AG09309 (cell line): ENCODE results near the gene KLF17.

ENCODE experiments used
- DNase-seq: peaks from one replicate; pipeline ENCODE4 v3.0.0-alpha.2; 2010; ENCODE audit warnings: low read depth
- H3K4me3 ChIP-seq: 2 replicates; pipeline ENCODE4 v1.5.1; 2011; ENCODE audit warnings: mild to moderate bottlenecking, low read depth, low read length, moderate library complexity; ENCODE audit not compliant: control insufficient read depth
- CTCF ChIP-seq: IDR thresholded peaks from 2 replicates; pipeline ENCODE4 v1.5.1; 2011; ENCODE audit warnings: mild to moderate bottlenecking, low read depth, low read length, inconsistent platforms; ENCODE audit not compliant: insufficient read depth, control insufficient read depth; ENCODE audit errors: missing control alignments

The KLF17 gene

GRCh38 chr1:44077421-44077820 is 41.2 kb upstream of the KLF17 start:
- H3K4me3 ChIP-seq = no peak overlapping the region

GRCh38 chr1:44078104-44078503 is 40.5 kb upstream of the KLF17 start:
- no peak overlapping the region for H3K4me3 ChIP-seq
- no peak for DNase-seq
- no peak for TF ChIP-seq CTCF

More at GRCh38 chr1:44077421-44077820, 41.2 kb upstream of the KLF17 start:
- no peak for TF ChIP-seq CTCF
- no peak for DNase-seq

GRCh38 chr1:44079566-44079965 is 39.1 kb upstream of the KLF17 start:
- no peak overlapping the region for H3K4me3 ChIP-seq
- no peak for DNase-seq
- TF ChIP-seq CTCF = no peak

GRCh38 chr1:44084998-44085675 is 33.5 kb upstream of the KLF17 start:
- H3K4me3 ChIP-seq = no peak overlapping the region
- peak; percentile 54 for DNase-seq
- no peak for TF ChIP-seq CTCF

- no peak overlapping the region for H3K4me3 ChIP-seq
- TF ChIP-seq CTCF = no peak
- no peak for DNase-seq
These were observed 31.7 kb upstream of the KLF17 start for GRCh38 chr1:44086692-44087474.

- TF ChIP-seq CTCF = no peak
- no peak for DNase-seq
- H3K4me3 ChIP-seq = no peak overlapping the region
These were observed 29.1 kb upstream of the KLF17 start for GRCh38 chr1:44089371-44090048.
